Mucosa of descending colon (tissue), 3 donors: ENCODE data around the gene CSK. TPM values are rescaled to one million over a fixed set of nuclear protein-coding genes. Genes with fewer than 3 reads are reported as not detected.
A peak's percentile ranks its signal among the peaks of the same experiment; 100 is the strongest.
"Not testable (repeated sequence)": the region's sequence is repeated elsewhere in the genome, so short reads cannot be mapped to it uniquely, and the experiment has no call there.

Source experiments
- ATAC-seq: fragments of 200-7000 bp; cut with Tn5 transposase; one replicate; pipeline ENCODE4 v1.9.1; 2020; ENCODE audit warnings: mild to moderate bottlenecking, moderate library complexity
- DNase-seq, 3 donors: peaks; one replicate each; pipeline ENCODE4 v3.0.0-alpha.2; 2020
- H3K36me3 ChIP-seq: fragments of 200-600 bp; one replicate; pipeline ENCODE4 v1.8.0; 2021; ENCODE audit warnings: low read depth, mild to moderate bottlenecking
- H3K4me1 ChIP-seq: fragments of 200-600 bp; one replicate; pipeline ENCODE4 v1.8.0; 2021; ENCODE audit warnings: low read depth, mild to moderate bottlenecking
- H3K4me3 ChIP-seq: fragments of 200-600 bp; one replicate; pipeline ENCODE4 v1.8.0; 2021; ENCODE audit warnings: mild to moderate bottlenecking
- H3K9me3 ChIP-seq: fragments of 200-600 bp; one replicate; pipeline ENCODE4 v1.8.0; 2021; ENCODE audit warnings: mild to moderate bottlenecking
- intact Hi-C, 2 donors: fragments of 100-400 bp; cut with DNase I in 1 of 2; cut with micrococcal nuclease in 1 of 2; formaldehyde crosslinking; loops; one replicate each; pipeline versions ENCODE4 v1.11.0 to v1.11.1; 2022; cut with DNase I, micrococcal nuclease
- long read RNA-seq, 2 donors: library from polyadenylated mRNA; unstranded; transcript quantifications; one replicate each; pipeline ENCODE4 v2.0.0, GENCODE V29; 2019 to 2021
- total RNA-seq, 3 donors: library from RNA; stranded (reverse); fragmentation: NEBNext Ultra II Directional in 2 of 3; extraction: Animal tissue kit (Norgen Biotek cat#: 25700) in 2 of 3; gene quantifications; one replicate each; pipeline versions ENCODE4 v1.2.1 to v1.2.4, GENCODE V29; 2021 to 2023
- TF ChIP-seq, protein P1 (sequence below): fragments of 200-600 bp; IDR thresholded peaks from one replicate; pipeline ENCODE4 v1.8.0; 2022; ENCODE audit warnings: antibody characterized with exemption, mild to moderate bottlenecking
- donor health status: DM: no; HTN: no; CAD: no; lungs with moderate emphysema.
- donor health status: DM: no; HTN: no; CAD: no.
- donor health status: DM: no; HTN: yes; CAD: no.

Gene CSK
- 100 to 1,000 TPM in 1 of 3 donors, 10 to 100 TPM in 2; 66.2 to 103 (median 90.5) TPM for total RNA-seq
- long read RNA-seq, donor 1, transcript CSK-201 (13 exons, 2,767 nt), result major isoform, 35 of 64 reads
- long read RNA-seq, donor 1, partial matches to known transcripts, result 23 of 64 reads
- long read RNA-seq, donor 1, other reads (novel, unspliced or antisense), result 4 of 64 reads
- long read RNA-seq, donor 2, transcript CSK-201 (13 exons, 2,767 nt), result major isoform, 6 of 16 reads
- long read RNA-seq, donor 2, partial matches to known transcripts, result 3 of 16 reads
- long read RNA-seq, donor 2, other reads (novel, unspliced or antisense), result 3 of 16 reads

DNA sequence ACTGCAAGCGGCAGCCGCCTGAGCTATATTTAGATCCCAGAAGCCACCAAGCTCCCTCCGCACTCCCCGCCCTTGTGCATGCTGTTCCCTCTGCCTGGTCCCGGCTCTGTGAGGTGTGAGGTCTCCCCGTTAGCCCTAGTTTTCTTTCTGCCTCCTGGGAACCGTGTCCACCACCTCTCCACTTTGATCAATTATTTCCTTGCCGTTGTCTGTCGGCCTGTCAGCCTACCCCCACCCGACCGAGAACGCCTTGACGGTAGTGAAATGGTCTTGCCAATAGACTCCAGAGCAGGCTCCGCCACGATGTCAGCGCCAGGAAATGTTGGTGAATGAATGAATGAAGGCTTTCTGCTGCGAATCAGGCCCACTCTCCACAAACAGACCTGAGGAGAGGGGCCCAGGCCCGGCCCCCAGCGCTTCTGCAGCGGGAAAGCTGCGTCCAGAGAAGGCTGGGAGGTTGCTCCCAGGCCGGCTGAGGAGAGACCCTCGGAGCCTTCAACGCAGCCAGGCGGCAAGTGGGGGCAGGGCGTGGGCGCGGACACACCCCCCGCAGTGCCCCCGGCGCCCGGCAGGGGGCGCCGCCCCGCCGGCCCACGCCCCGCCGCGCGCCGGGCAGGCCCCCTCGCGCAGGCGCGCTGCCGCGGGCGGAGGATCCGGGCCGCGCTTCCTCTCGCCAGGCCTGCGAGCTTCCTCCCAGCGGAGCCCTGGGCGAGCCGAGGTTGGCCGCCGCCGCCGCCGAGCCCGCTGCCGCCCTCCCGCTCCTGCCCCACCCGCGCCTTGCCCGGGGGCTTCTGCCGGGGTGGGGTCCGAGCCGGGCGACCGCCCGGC, at the start of gene CSK:
CSK (plus strand) TSS at position 650 of the 828 bp plus-strand sequence. CDS start 16,218 bp downstream, outside the sequence.
- H3K9me3 ChIP-seq, result no peaks in the 10 kb centered on the region
- H3K36me3 ChIP-seq, result no peaks in the 10 kb centered on the region
- TF ChIP-seq, protein P1, sequence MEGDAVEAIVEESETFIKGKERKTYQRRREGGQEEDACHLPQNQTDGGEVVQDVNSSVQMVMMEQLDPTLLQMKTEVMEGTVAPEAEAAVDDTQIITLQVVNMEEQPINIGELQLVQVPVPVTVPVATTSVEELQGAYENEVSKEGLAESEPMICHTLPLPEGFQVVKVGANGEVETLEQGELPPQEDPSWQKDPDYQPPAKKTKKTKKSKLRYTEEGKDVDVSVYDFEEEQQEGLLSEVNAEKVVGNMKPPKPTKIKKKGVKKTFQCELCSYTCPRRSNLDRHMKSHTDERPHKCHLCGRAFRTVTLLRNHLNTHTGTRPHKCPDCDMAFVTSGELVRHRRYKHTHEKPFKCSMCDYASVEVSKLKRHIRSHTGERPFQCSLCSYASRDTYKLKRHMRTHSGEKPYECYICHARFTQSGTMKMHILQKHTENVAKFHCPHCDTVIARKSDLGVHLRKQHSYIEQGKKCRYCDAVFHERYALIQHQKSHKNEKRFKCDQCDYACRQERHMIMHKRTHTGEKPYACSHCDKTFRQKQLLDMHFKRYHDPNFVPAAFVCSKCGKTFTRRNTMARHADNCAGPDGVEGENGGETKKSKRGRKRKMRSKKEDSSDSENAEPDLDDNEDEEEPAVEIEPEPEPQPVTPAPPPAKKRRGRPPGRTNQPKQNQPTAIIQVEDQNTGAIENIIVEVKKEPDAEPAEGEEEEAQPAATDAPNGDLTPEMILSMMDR, result peak; percentile 73
- DNase-seq, result peak; percentile 75 to 87 (median 86)
- H3K4me3 ChIP-seq, result peak within 1 kb of the TSS; percentile 77
- intact Hi-C loops, result no loop called here
- peaks cover 59% of the 10 kb centered on the region for H3K4me1 ChIP-seq
- peak; percentile 80 for ATAC-seq

- Histone ChIP-seq H3K36me3 (no peaks in the 10 kb centered on the region), H3K4me3 (no peak overlapping the region), H3K9me3 (no peaks in the 10 kb centered on the region), H3K4me1 (no peaks in the 10 kb centered on the region)
- intact Hi-C loops, result no loop called here
- ATAC-seq (no peak), DNase-seq (peak in 1 of 3 donors; percentile 3)
- TF ChIP-seq, protein P1, result no peak
Observed at GRCh38 chr15:74732846-74733245, 49.0 kb upstream of the CSK start.

DNA sequence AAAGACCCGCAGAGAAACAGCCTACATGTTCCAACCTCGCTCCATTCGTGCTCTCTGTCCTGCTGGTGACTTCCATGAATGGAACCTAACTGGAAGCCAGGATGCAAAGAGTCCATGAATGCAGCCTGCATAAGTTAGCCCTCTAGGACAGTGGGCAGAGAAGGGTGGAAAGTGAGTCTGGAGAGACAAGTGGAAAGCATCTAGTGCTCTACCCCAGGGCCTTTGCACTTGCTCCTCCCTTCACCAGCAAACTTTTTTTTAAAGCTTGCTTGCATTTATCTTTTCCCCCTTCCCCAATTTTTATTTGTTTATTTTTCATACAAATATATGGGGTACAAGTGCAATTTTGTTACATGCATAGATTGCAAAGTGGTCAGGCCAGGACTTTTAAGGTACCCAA, 48.6 kb upstream of the CSK start:
- intact Hi-C loops, result no loop called here
- DNase-seq (no peak), ATAC-seq (no peak)

DNA sequence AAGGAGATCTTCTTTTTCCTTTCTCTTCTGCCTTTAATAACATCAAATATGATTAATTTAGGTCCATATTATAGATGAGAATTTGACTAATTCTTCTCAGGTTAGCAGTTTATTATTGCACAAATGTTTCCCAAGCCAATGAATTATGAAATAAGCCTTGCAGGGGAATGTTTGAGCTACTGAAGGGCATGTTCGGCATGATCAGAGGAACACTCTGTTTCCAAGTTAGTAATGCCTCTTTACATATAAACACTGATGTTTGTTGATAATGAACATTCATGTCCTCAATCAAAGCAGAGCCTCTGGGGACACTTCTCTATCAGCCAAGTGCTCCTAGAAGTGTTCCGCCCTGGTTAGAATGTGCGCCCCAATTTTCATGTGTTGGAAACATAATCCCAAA, 46.6 kb upstream of the CSK start:
- DNase-seq, result no peak
- intact Hi-C loops, result no loop called here

More for the DNA sequence above, 48.6 kb upstream of the CSK start:
- Histone ChIP-seq H3K4me1 (no peaks in the 10 kb centered on the region), H3K9me3 (no peaks in the 10 kb centered on the region), H3K36me3 (no peaks in the 10 kb centered on the region), H3K4me3 (no peak overlapping the region)
- TF ChIP-seq, protein P1, result no peak

GRCh38 chr15:74738239-74738638, 43.6 kb upstream of the CSK start:
- H3K4me1 ChIP-seq, H3K9me3 ChIP-seq, intact Hi-C loops, DNase-seq, ATAC-seq, H3K4me3 ChIP-seq, H3K36me3 ChIP-seq: not testable (repeated sequence)

More for the DNA sequence above, 46.6 kb upstream of the CSK start:
- TF ChIP-seq, protein P1, result no peak
- Histone ChIP-seq H3K36me3 (no peaks in the 10 kb centered on the region), H3K4me3 (no peak overlapping the region), H3K4me1 (no peaks in the 10 kb centered on the region), H3K9me3 (no peaks in the 10 kb centered on the region)
- no peak for ATAC-seq

DNA sequence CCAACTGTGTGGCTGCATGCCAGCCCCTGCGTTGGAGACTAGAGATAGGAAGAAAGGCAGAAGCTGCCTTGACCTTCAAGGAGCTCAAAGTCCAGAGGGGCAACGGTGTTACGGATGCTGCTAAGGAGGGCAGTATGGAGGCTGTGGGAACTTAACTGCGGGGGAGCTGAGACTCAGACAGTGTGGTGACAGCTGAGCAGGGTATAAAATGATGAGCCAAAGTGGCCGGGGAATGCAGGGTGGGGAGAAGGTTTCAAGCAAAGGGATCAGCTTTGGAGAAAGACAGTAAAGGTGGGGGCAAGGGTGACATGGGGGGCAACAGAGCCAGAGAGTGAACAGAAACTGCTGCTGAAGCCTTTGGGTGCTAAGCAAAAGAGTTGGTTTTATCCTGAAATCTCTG, 39.5 kb upstream of the CSK start:
- no peaks in the 10 kb centered on the region for H3K4me1 ChIP-seq
- intact Hi-C loops, result no loop called here
- H3K9me3 ChIP-seq, result no peaks in the 10 kb centered on the region
- ATAC-seq (no peak), DNase-seq (no peak)
- H3K4me3 ChIP-seq, result no peak overlapping the region
- no peaks in the 10 kb centered on the region for H3K36me3 ChIP-seq
- TF ChIP-seq, protein P1, result no peak
